Measurements from ENCODE around the gene THUMPD3. TPM values are rescaled to one million over a fixed set of nuclear protein-coding genes. Genes with fewer than 3 reads are reported as not detected.
A peak's percentile ranks its signal among the peaks of the same experiment; 100 is the strongest.

Gene THUMPD3
- total RNA-seq, 1 donor from 2014 or later = 56.5 TPM

GRCh38 chr3:9379327-9379726 lies 16.5 kb downstream of the THUMPD3 start:
- intact Hi-C loops (cut with micrococcal nuclease) = no loop called here
- Mint-ChIP-seq H3K36me3 (ENCODE audit: low read depth) (peaks cover 79% of the 10 kb centered on the region), H3K9me3 (no peaks in the 10 kb centered on the region), H3K27me3 (ENCODE audit: low read depth) (no peaks in the 10 kb centered on the region), H3K4me3 (ENCODE audit: low read depth) (no peak overlapping the region), H3K27ac (no peak overlapping the region), H3K4me1 (ENCODE audit: low read depth) (peaks cover 17% of the 10 kb centered on the region)
- DNase-seq (ENCODE audit: low spot score) = no peak

GRCh38 chr3:9380014-9380413 lies 17.2 kb downstream of the THUMPD3 start:
- H3K27me3 Mint-ChIP-seq (ENCODE audit: low read depth) = no peaks in the 10 kb centered on the region
- peaks cover 19% of the 10 kb centered on the region for H3K4me1 Mint-ChIP-seq (ENCODE audit: low read depth)
- H3K36me3 Mint-ChIP-seq (ENCODE audit: low read depth) = peaks cover 79% of the 10 kb centered on the region
- intact Hi-C loops (cut with micrococcal nuclease) = no loop called here
- no peak overlapping the region for H3K27ac Mint-ChIP-seq
- DNase-seq (ENCODE audit: low spot score) = no peak
- no peaks in the 10 kb centered on the region for H3K9me3 Mint-ChIP-seq
- H3K4me3 Mint-ChIP-seq (ENCODE audit: low read depth) = no peak overlapping the region

DNA sequence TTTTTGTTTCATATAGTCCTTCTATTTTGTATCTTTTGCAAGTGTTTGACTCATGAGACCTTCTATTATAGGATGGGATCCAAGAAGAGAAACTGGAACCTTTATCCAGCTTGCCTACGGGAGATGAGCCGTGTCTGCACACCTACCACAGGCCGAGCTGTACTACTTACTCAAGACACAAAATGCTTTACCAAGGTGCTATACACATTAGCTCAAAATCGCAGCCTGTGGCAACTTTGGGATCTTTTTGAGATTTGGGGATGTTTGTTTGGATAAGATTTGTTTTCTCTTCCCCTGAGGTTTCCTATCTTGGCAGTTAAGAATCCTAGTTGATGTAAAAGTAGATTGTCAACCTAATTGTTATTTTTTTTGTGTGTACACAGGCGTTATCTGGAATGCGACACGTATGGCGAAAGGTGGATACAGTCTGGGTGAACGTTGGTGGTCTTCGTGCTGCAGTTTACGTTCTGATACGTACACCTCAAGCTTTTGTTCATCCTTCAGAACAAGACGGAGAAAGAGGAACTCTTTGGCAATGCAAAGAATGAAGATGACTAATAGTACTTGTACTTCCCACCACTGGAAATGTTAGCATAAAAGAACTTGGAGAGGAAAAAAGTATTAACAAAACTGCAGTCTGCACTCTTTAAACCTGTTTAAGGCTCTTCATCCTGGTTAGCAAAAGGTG lies 21.4 kb downstream of the THUMPD3 start:
- no peaks in the 10 kb centered on the region for H3K9me3 Mint-ChIP-seq
- intact Hi-C loops (cut with micrococcal nuclease) = no loop called here
- no peaks in the 10 kb centered on the region for H3K27me3 Mint-ChIP-seq (ENCODE audit: low read depth)
- no peak for DNase-seq (ENCODE audit: low spot score)
- H3K36me3 Mint-ChIP-seq (ENCODE audit: low read depth) = peaks cover 84% of the 10 kb centered on the region
- no peak overlapping the region for H3K27ac Mint-ChIP-seq
- no peak overlapping the region for H3K4me3 Mint-ChIP-seq (ENCODE audit: low read depth)
- H3K4me1 Mint-ChIP-seq (ENCODE audit: low read depth) = peaks cover 11% of the 10 kb centered on the region

DNA sequence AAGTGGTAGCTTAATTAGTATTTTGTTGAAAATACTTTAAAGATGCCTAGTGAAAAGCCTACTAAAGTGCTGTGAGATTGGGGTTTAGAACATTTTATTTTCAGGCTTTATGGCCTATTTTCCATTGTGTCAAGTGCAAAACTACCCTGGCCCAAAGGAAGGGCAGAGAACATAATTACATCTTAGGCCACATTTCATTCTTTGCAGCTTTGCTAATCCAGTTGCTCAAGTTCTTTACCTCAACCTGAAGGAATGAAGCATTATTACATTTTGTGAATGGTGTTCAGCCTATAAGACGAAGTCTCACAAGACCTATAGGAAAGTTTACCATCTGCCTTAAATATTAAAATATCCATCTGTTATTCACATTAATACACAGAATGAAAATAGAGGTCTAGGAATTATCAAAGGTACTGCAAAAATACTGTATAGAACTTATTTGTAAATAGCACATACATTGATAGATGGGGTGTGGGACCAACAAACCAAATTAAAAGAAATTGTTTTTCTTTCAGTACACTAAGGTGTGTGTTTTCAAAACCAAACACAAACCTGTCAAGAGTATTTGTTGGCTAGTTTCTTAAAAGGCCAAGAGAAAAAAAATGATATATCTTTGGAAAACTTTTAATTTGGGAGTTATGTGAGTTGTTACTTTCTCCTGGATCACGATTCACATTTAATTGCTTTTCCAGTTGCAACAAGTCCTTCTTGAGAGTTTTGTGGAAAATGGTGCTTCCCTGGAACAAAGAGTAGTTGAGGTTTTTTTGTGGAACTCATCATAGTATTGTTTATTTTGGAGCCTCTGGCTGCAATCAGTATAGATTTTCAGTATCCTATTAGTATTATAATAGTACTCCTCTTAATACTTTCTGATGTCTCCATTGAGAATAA lies 22.6 kb downstream of the THUMPD3 start:
- H3K4me1 Mint-ChIP-seq (ENCODE audit: low read depth) = peaks cover 13% of the 10 kb centered on the region
- H3K9me3 Mint-ChIP-seq = no peaks in the 10 kb centered on the region
- intact Hi-C loops (cut with micrococcal nuclease) = no loop called here
- H3K27me3 Mint-ChIP-seq (ENCODE audit: low read depth) = no peaks in the 10 kb centered on the region
- peaks cover 85% of the 10 kb centered on the region for H3K36me3 Mint-ChIP-seq (ENCODE audit: low read depth)
- no peak overlapping the region for H3K4me3 Mint-ChIP-seq (ENCODE audit: low read depth)
- no peak for DNase-seq (ENCODE audit: low spot score)
- H3K27ac Mint-ChIP-seq = no peak overlapping the region

- H3K27ac Mint-ChIP-seq = no peak overlapping the region
- intact Hi-C loops (cut with micrococcal nuclease) = no loop called here
- H3K36me3 Mint-ChIP-seq (ENCODE audit: low read depth) = peaks cover 88% of the 10 kb centered on the region
Measured at GRCh38 chr3:9386078-9386459, 23.2 kb downstream of the THUMPD3 start.

GRCh38 chr3:9386501-9387321 lies 23.9 kb downstream of the THUMPD3 start:
- H3K27ac Mint-ChIP-seq = peak overlapping the region; percentile 82
- H3K27me3 Mint-ChIP-seq (ENCODE audit: low read depth) = no peaks in the 10 kb centered on the region
- H3K36me3 Mint-ChIP-seq (ENCODE audit: low read depth) = peaks cover 91% of the 10 kb centered on the region
- no peak overlapping the region for H3K4me3 Mint-ChIP-seq (ENCODE audit: low read depth)
- DNase-seq (ENCODE audit: low spot score) = no peak
- intact Hi-C loops (cut with micrococcal nuclease) = no loop called here
- H3K4me1 Mint-ChIP-seq (ENCODE audit: low read depth) = peaks cover 16% of the 10 kb centered on the region
- H3K9me3 Mint-ChIP-seq = no peaks in the 10 kb centered on the region

More at GRCh38 chr3:9386078-9386459, 23.2 kb downstream of the THUMPD3 start:
- DNase-seq (ENCODE audit: low spot score) = no peak
- H3K4me1 Mint-ChIP-seq (ENCODE audit: low read depth) = peaks cover 15% of the 10 kb centered on the region
- no peak overlapping the region for H3K4me3 Mint-ChIP-seq (ENCODE audit: low read depth)
- no peaks in the 10 kb centered on the region for H3K9me3 Mint-ChIP-seq
- no peaks in the 10 kb centered on the region for H3K27me3 Mint-ChIP-seq (ENCODE audit: low read depth)

DNA sequence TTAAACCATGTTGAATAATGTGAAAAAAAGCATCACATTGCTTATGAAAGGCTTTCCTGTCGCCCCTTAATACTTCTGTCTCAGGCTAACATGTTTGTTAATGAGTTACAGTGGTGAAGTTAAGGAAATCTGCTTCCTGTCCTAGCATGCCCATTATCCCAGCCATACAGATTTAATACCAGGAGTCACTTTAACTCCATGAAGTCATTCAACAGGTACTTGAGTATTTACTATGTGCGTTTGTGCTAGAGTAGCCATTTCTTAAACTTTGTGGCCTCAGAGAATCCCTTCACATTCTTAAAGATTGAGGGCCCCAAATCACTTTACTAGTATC lies 24.4 kb downstream of the THUMPD3 start:
- H3K36me3 Mint-ChIP-seq (ENCODE audit: low read depth) = peaks cover 94% of the 10 kb centered on the region
- peaks cover 22% of the 10 kb centered on the region for H3K4me1 Mint-ChIP-seq (ENCODE audit: low read depth)
- no peak for DNase-seq (ENCODE audit: low spot score)
- H3K27me3 Mint-ChIP-seq (ENCODE audit: low read depth) = no peaks in the 10 kb centered on the region
- H3K9me3 Mint-ChIP-seq = no peaks in the 10 kb centered on the region
- no peak overlapping the region for H3K27ac Mint-ChIP-seq
- no peak overlapping the region for H3K4me3 Mint-ChIP-seq (ENCODE audit: low read depth)
- intact Hi-C loops (cut with micrococcal nuclease) = no loop called here

DNA sequence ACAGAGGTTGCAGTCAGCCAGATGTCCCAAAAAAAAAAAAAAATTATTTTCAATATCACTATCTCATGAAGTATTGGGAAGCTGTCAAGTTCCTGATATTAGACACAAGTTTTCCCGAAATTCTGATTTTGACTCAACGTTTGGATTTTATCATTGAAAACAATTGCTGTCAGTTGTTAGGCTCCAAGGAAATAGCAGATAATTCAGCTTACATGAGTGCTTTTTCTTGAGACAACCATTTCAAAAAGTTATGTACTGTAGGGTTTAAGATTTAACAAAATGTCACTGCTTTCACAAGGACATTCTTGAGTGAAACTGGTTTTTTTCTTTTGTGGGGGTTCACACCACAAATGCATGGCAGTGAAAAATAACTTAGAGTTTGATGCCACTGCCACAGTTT lies 25.3 kb downstream of the THUMPD3 start:
- Mint-ChIP-seq H3K9me3 (no peaks in the 10 kb centered on the region), H3K36me3 (ENCODE audit: low read depth) (peaks cover 95% of the 10 kb centered on the region)
- intact Hi-C loops (cut with micrococcal nuclease) = loop anchor here (1.0 kb wide), 1 partner anchor 8 kb away; no protein-coding TSS in a partner anchor

DNA sequence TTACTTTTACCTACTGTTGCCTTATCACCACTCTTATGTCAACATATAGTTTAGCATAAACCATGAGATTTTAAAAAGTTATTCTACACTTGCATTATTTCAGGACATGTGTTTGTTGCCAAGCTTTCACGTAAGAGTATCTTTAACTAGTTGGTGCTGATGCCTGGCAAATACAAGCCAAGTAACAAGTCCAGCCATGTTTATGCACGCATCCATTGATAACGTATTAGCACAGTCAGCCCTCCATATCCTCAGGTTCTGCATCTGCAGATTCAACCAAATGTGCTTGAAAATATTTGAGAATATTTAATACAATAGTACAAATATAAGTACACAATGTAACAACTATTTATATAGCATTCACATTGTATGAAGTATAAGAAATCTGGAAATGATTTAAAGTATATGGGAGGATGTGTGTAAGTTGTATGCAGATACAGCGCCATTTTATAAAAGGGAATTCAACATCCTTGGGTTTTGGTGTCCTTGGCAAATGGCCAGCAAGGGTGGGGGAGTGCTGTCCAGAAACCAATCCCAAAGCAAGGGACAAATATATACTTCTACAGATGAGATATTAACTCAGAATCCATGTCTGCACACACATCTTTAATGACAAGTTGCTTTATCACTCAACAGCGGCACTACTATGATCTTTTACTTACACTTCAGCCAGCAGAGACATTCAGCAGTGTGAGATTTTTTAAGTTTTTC lies 25.9 kb downstream of the THUMPD3 start:
- DNase-seq (ENCODE audit: low spot score) = no peak
- Mint-ChIP-seq H3K4me1 (ENCODE audit: low read depth) (peaks cover 32% of the 10 kb centered on the region), H3K27ac (no peak overlapping the region), H3K27me3 (ENCODE audit: low read depth) (no peaks in the 10 kb centered on the region), H3K9me3 (no peaks in the 10 kb centered on the region), H3K4me3 (ENCODE audit: low read depth) (no peak overlapping the region), H3K36me3 (ENCODE audit: low read depth) (peaks cover 95% of the 10 kb centered on the region)
- intact Hi-C loops (cut with micrococcal nuclease) = loop anchor here (1.0 kb wide), 1 partner anchor 8 kb away; no protein-coding TSS in a partner anchor

More for the DNA sequence above, 25.3 kb downstream of the THUMPD3 start:
- Mint-ChIP-seq H3K4me3 (ENCODE audit: low read depth) (no peak overlapping the region), H3K27ac (no peak overlapping the region), H3K27me3 (ENCODE audit: low read depth) (no peaks in the 10 kb centered on the region), H3K4me1 (ENCODE audit: low read depth) (peaks cover 27% of the 10 kb centered on the region)
- no peak for DNase-seq (ENCODE audit: low spot score)

DNA sequence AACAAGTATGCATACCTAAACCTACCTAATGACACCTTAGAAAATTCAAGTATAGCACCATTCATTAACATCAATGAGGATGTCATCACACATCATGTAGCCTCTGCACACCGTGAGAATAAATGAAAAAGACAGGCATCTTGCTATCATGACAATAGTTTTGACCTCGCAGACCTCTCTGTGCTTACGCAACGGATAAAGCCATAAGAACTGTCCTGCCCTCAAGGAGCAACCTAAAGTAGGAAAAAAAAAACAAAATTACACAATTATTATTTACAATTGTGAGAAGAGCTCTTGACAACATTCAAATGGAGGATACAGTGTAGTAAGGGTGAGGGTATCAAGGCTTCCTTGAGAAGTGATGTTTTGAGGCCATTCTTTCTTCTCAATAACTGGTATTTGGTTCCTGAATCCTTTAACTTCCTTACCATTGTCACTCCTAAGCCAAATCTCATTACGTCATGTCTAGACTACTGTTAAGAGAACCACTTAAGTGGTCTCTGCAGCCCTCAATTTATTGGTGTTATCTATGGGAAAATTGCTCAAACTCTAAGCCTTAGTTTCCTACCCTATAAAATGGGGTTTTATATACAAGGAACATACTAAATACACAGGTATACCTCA lies 27.5 kb downstream of the THUMPD3 start:
- Mint-ChIP-seq H3K4me1 (ENCODE audit: low read depth) (peaks cover 41% of the 10 kb centered on the region), H3K36me3 (ENCODE audit: low read depth) (peaks cover 95% of the 10 kb centered on the region), H3K27me3 (ENCODE audit: low read depth) (no peaks in the 10 kb centered on the region), H3K9me3 (no peaks in the 10 kb centered on the region), H3K27ac (no peak overlapping the region), H3K4me3 (ENCODE audit: low read depth) (no peak overlapping the region)
- intact Hi-C loops (cut with micrococcal nuclease) = no loop called here
- DNase-seq (ENCODE audit: low spot score) = no peak

- Mint-ChIP-seq H3K27ac (peak overlapping the region; percentile 75), H3K27me3 (ENCODE audit: low read depth) (no peaks in the 10 kb centered on the region), H3K4me1 (ENCODE audit: low read depth) (peaks cover 42% of the 10 kb centered on the region), H3K4me3 (ENCODE audit: low read depth) (peak overlapping the region; percentile 5), H3K9me3 (no peaks in the 10 kb centered on the region), H3K36me3 (ENCODE audit: low read depth) (peaks cover 86% of the 10 kb centered on the region)
- no peak for DNase-seq (ENCODE audit: low spot score)
- intact Hi-C loops (cut with micrococcal nuclease) = no loop called here
Measured at GRCh38 chr3:9392041-9392440, 29.2 kb downstream of the THUMPD3 start.

Data from activated T-helper 2 cell treated with anti-CD3 and anti-CD28 coated beads, Interferon-gamma antibody, Interleukin-2, Interleukin-4, amounts not matched to agents 10 μg/mL and 5 μg/mL and 100 μg/mL, durations not matched to agents 14 hours and 24 hours and 36 hours (primary cell).